Motor neuron (in vitro differentiated cells): Measurements from ENCODE around the gene SLC5A10. TPM values are rescaled to one million over a fixed set of nuclear protein-coding genes. Genes with fewer than 3 reads are reported as not detected.
"Not testable (repeated sequence)": the region's sequence is repeated elsewhere in the genome, so short reads cannot be mapped to it uniquely, and the experiment has no call there.

Experiments
- ATAC-seq, 8 experiments: fragments of 200-7000 bp; cut with Tn5 transposase; replicated peaks in 6 of 8; 2 replicates each; pipeline ENCODE4 v1.8.0; 2021; ENCODE audit warnings: mild to moderate bottlenecking in 8 of 8, moderate library complexity in 8 of 8
- H3K27ac ChIP-seq, 2 donors: fragments of 250-450 bp; sonication (Bioruptor Pico); 2 replicates each; pipeline ENCODE4 v1.9.0; 2021; ENCODE audit warnings: antibody characterized with exemption in 2 of 2, mild to moderate bottlenecking in 2 of 2, moderate library complexity in 1 of 2
- H3K4me1 ChIP-seq, 2 donors: fragments of 250-450 bp; sonication (Bioruptor Pico); replicated peaks in 1 of 2; 2 replicates each; pipeline ENCODE4 v1.6.1; 2021; ENCODE audit warnings: antibody characterized with exemption in 2 of 2, mild to moderate bottlenecking in 2 of 2, moderate library complexity in 1 of 2
- H3K4me3 ChIP-seq, 5 donors: fragments of 250-450 bp; sonication (Bioruptor Pico); 2 replicates each; pipeline ENCODE4 v1.9.0; 2021; ENCODE audit warnings: antibody characterized with exemption in 5 of 5, mild to moderate bottlenecking in 5 of 5, moderate library complexity in 4 of 5
- WGBS, 10 experiments: fragments of 450-650 bp; shearing (Covaris generic); methylation state at CpG; one replicate each; pipeline ENCODE4 v1.0.0; 2022; 5-methylcytosine and 5-hydroxymethylcytosine counted together
- in situ Hi-C, 9 experiments: fragments of 400-800 bp; cut with MboI; loops; one replicate each; pipeline ENCODE4 v1.15.0; 2021; ENCODE audit warnings: low sequenced_read_pairs in 9 of 9, low pct_unique_long_range_greater_than_20kb in 2 of 9; ENCODE audit not compliant: unreplicated experiment in 9 of 9
- total RNA-seq, 8 experiments: library from RNA; unstranded; fragments of 300-600 nt; gene quantifications; 2 replicates each; pipeline versions ENCODE4 v1.2.3 to v1.2.4, GENCODE V29; 2022

SLC5A10 gene
- total RNA-seq = under 1 TPM in 5 of 8 experiments, not detected in 3; 0.09 to 0.76 (median 0.45) TPM

GRCh38 chr17:18951941-18952842, at the start of gene SLC5A10:
Gene SLC5A10 (plus strand): TSS chr17:18952165. CDS start chr17:18952206, 41 bp downstream.
- no peak within 1 kb of the TSS for H3K4me3 ChIP-seq
- H3K4me1 ChIP-seq = no peaks in the 10 kb centered on the region
- in situ Hi-C loops = no loop called here
- no peak within 1 kb of the TSS for H3K27ac ChIP-seq
- 50 to 100% (median 87%) methylated on average over 1 to 10 of the region's 17 CpGs; no CpG with 5 or more reads in 4 of the 10 experiments for WGBS, 10 experiments
- ATAC-seq = peak in 1 of 8 experiments; percentile 61

GRCh38 chr17:18904482-18904881, 47.5 kb upstream of the SLC5A10 start:
- in situ Hi-C loops = no loop called here
- no peak for ATAC-seq
- H3K4me1 ChIP-seq = no peaks in the 10 kb centered on the region
- H3K4me3 ChIP-seq = no peak overlapping the region
- 29 to 94% (median 76%) methylated on average over 1 to 5 of the region's 5 CpGs; no CpG with 5 or more reads in 2 of the 10 experiments for WGBS, 10 experiments
- H3K27ac ChIP-seq = no peak overlapping the region

- Histone ChIP-seq H3K4me3 (no peak overlapping the region), H3K27ac (no peak overlapping the region), H3K4me1 (no peaks in the 10 kb centered on the region)
- ATAC-seq = no peak
- in situ Hi-C loops = no loop called here
- 78 to 100% (median 100%) methylated on average over 1 to 4 of the region's 5 CpGs; no CpG with 5 or more reads in 1 of the 10 experiments for WGBS, 10 experiments
Measured at GRCh38 chr17:18905226-18905625, 46.7 kb upstream of the SLC5A10 start.

- H3K4me3 ChIP-seq = no peak overlapping the region
- in situ Hi-C loops = no loop called here
- no peak overlapping the region for H3K27ac ChIP-seq
- WGBS, 10 experiments = 86 to 100% (median 90%) methylated on average over 1 to 5 of the region's 5 CpGs; no CpG with 5 or more reads in 4 of the 10 experiments
- no peak for ATAC-seq
- no peaks in the 10 kb centered on the region for H3K4me1 ChIP-seq
Measured at GRCh38 chr17:18910326-18910725, 41.6 kb upstream of the SLC5A10 start.

- in situ Hi-C loops = no loop called here
- Histone ChIP-seq H3K4me3 (no peak overlapping the region), H3K4me1 (no peaks in the 10 kb centered on the region), H3K27ac (no peak overlapping the region)
- no peak for ATAC-seq
- 80 to 100% (median 97%) methylated on average over 1 to 5 of the region's 6 CpGs; no CpG with 5 or more reads in 3 of the 10 experiments for WGBS, 10 experiments
Measured at GRCh38 chr17:18910881-18911280, 41.1 kb upstream of the SLC5A10 start.

GRCh38 chr17:18916816-18917500, 35.0 kb upstream of the SLC5A10 start:
- in situ Hi-C loops = no loop called here
- Histone ChIP-seq H3K27ac (no peak overlapping the region), H3K4me1 (peaks cover 2 to 4% of the 10 kb centered on the region in 2 donors), H3K4me3 (no peak overlapping the region)
- WGBS, 10 experiments = 17 to 100% (median 63%) methylated on average over 1 to 5 of the region's 5 CpGs; no CpG with 5 or more reads in 1 of the 10 experiments
- no peak for ATAC-seq

GRCh38 chr17:18917506-18918032, 34.4 kb upstream of the SLC5A10 start:
- H3K4me3 ChIP-seq = no peak overlapping the region
- 80 to 100% (median 95%) methylated on average over 1 to 11 of the region's 11 CpGs; no CpG with 5 or more reads in 3 of the 10 experiments for WGBS, 10 experiments
- peaks cover 2 to 4% of the 10 kb centered on the region in 2 donors for H3K4me1 ChIP-seq
- in situ Hi-C loops = no loop called here
- H3K27ac ChIP-seq = no peak overlapping the region
- no peak for ATAC-seq

- peak in 2 of 8 experiments; percentile 64 to 65 for ATAC-seq
- Histone ChIP-seq H3K27ac (no peak overlapping the region), H3K4me3 (no peak overlapping the region), H3K4me1 (peaks cover 2 to 4% of the 10 kb centered on the region in 2 donors)
- in situ Hi-C loops = no loop called here
- WGBS, 10 experiments = 0 to 100% (median 73%) methylated on average over 1 to 4 of the region's 6 CpGs; no CpG with 5 or more reads in 3 of the 10 experiments
Measured at GRCh38 chr17:18919963-18920362, 32.0 kb upstream of the SLC5A10 start.

GRCh38 chr17:18920911-18921441, 31.0 kb upstream of the SLC5A10 start:
- Histone ChIP-seq H3K4me1 (peaks cover 2 to 4% of the 10 kb centered on the region in 2 donors), H3K4me3 (no peak overlapping the region), H3K27ac (no peak overlapping the region)
- WGBS, 10 experiments = 4 to 81% (median 38%) methylated on average over 1 to 6 of the region's 6 CpGs
- in situ Hi-C loops = no loop called here
- ATAC-seq = peak in 1 of 8 experiments; percentile 35

GRCh38 chr17:18921485-18921884, 30.5 kb upstream of the SLC5A10 start:
- Histone ChIP-seq H3K4me3 (no peak overlapping the region), H3K4me1 (peaks cover 2 to 4% of the 10 kb centered on the region in 2 donors), H3K27ac (no peak overlapping the region)
- in situ Hi-C loops = no loop called here
- 50 to 100% (median 80%) methylated on average over 1 to 2 of the region's 2 CpGs; no CpG with 5 or more reads in 5 of the 10 experiments for WGBS, 10 experiments
- ATAC-seq = no peak

- in situ Hi-C loops = no loop called here
- no peak for ATAC-seq
- 65 to 100% (median 94%) methylated on average over 2 to 4 of the region's 4 CpGs; no CpG with 5 or more reads in 4 of the 10 experiments for WGBS, 10 experiments
- Histone ChIP-seq H3K4me3 (no peak overlapping the region), H3K4me1 (peaks cover 2 to 4% of the 10 kb centered on the region in 2 donors), H3K27ac (no peak overlapping the region)
Measured at GRCh38 chr17:18921912-18922451, 30.0 kb upstream of the SLC5A10 start.

- H3K4me1 ChIP-seq, H3K27ac ChIP-seq, in situ Hi-C loops, H3K4me3 ChIP-seq, ATAC-seq: not testable (repeated sequence)
- 92 to 100% (median 100%) methylated on average over 1 to 7 of the region's 7 CpGs for WGBS, 10 experiments
Measured at GRCh38 chr17:18922596-18922995, 29.4 kb upstream of the SLC5A10 start.
